Measurements from ENCODE around the gene UBTD2. TPM values are rescaled to one million over a fixed set of nuclear protein-coding genes. Genes with fewer than 3 reads are reported as not detected.

The UBTD2 gene
- 28.0 and 29.4 TPM in 2 replicates for total RNA-seq

GRCh38 chr5:172283020-172283861, at the start of gene UBTD2:
TSS of gene UBTD2 (minus strand) at chr5:172283764. CDS start at chr5:172283665, 99 bp downstream.

GRCh38 chr5:172193872-172194271, 89.7 kb downstream of the UBTD2 start, which contains the start of gene EFCAB9:
TSS of gene EFCAB9 (plus strand) at chr5:172194172. CDS start at chr5:172194173, 1 bp downstream.

GRCh38 chr5:172188033-172188892, 95.3 kb downstream of the UBTD2 start, which contains the start of gene STK10:
TSS of gene STK10 (minus strand) at chr5:172188224. CDS start at chr5:172188042, 182 bp downstream.

Other genes with a start within 250 kb of the UBTD2 start
- gene STK10, start 95.5 kb downstream of the UBTD2 start, total RNA-seq, result 41.1 and 60.5 TPM in 2 replicates
- gene EFCAB9, start 89.6 kb downstream of the UBTD2 start, total RNA-seq, result not detected in 2 replicates
- gene SH3PXD2B, start 170.8 kb upstream of the UBTD2 start, total RNA-seq, result 32.5 and 51.2 TPM in 2 replicates